ENCODE results near the gene ARHGAP24.

DNA sequence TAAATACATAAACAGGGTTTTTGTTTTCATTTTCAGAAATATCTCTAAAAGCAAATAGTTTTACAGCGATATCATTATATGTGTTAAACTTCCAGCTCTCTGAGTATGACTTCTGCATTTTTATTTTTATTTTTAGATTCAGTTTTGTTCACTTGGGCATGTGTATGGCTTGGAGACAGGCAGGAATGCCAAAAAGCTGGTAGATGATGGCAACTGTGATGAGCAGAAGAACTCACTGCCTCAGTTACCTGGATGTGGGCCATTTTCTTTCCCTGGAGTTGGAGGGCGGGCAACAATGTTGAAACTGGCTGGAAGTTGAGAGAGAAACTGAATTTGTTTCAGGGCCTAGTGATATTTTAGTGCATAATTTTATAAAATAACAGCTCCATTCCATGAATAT is 266.4 kb downstream of the ARHGAP24 start:
- TF ChIP-seq, protein P1, sequence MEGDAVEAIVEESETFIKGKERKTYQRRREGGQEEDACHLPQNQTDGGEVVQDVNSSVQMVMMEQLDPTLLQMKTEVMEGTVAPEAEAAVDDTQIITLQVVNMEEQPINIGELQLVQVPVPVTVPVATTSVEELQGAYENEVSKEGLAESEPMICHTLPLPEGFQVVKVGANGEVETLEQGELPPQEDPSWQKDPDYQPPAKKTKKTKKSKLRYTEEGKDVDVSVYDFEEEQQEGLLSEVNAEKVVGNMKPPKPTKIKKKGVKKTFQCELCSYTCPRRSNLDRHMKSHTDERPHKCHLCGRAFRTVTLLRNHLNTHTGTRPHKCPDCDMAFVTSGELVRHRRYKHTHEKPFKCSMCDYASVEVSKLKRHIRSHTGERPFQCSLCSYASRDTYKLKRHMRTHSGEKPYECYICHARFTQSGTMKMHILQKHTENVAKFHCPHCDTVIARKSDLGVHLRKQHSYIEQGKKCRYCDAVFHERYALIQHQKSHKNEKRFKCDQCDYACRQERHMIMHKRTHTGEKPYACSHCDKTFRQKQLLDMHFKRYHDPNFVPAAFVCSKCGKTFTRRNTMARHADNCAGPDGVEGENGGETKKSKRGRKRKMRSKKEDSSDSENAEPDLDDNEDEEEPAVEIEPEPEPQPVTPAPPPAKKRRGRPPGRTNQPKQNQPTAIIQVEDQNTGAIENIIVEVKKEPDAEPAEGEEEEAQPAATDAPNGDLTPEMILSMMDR (IDR thresholded peaks at IDR 0.05): no peak
- no peak for TF ChIP-seq POLR2A (IDR thresholded peaks at IDR 0.05)
